GM06990 (cell line): ENCODE data around the gene NIM1K.
"Not testable (repeated sequence)": the region's sequence is repeated elsewhere in the genome, so short reads cannot be mapped to it uniquely, and the experiment has no call there.

ENCODE experiments used
- DNase-seq: peaks from one replicate; pipeline ENCODE4 v3.0.0-alpha.2; 2011; ENCODE audit not compliant: insufficient read length; ENCODE audit errors: extremely low read depth
- H3K27me3 ChIP-seq: replicated peaks from 2 replicates; pipeline ENCODE4 v1.6.0; 2011; ENCODE audit warnings: low read length; ENCODE audit not compliant: control insufficient read depth, insufficient read depth
- H3K36me3 ChIP-seq: 2 replicates; pipeline ENCODE4 v1.5.1; 2011; ENCODE audit warnings: low read length; ENCODE audit not compliant: control insufficient read depth, insufficient read depth
- H3K4me3 ChIP-seq: replicated peaks from 2 replicates; pipeline ENCODE4 v1.5.1; 2011; ENCODE audit warnings: low read depth, mild to moderate bottlenecking, control low read depth, low read length
- CTCF ChIP-seq: IDR thresholded peaks from 2 replicates; pipeline ENCODE4 v1.5.1; 2011; ENCODE audit warnings: low read length, control low read depth, mild to moderate bottlenecking, inconsistent platforms; ENCODE audit not compliant: insufficient read depth, poor library complexity, severe bottlenecking

The NIM1K gene

GRCh38 chr5:43305948-43306565 is 114.0 kb downstream of the NIM1K start:
- peak; percentile 20 for DNase-seq
- peak; percentile 63 for TF ChIP-seq CTCF
- Histone ChIP-seq H3K36me3 (peaks cover 2% of the 10 kb centered on the region; the same call in 1 of the 2 replicates), H3K27me3 (no peaks in the 10 kb centered on the region), H3K4me3 (no peak overlapping the region)

- H3K27me3 ChIP-seq, DNase-seq, H3K36me3 ChIP-seq, H3K4me3 ChIP-seq: not testable (repeated sequence)
Observed at GRCh38 chr5:43306954-43307353, 114.9 kb downstream of the NIM1K start.

- TF ChIP-seq CTCF, result no peak
- Histone ChIP-seq H3K4me3 (0 out of 2 replicates have a peak overlapping the region, but pooled peaks have one; percentile 4), H3K27me3 (no peaks in the 10 kb centered on the region), H3K36me3 (no peaks in the 10 kb centered on the region; the same call in 1 of the 2 replicates)
- no peak for DNase-seq
Observed at GRCh38 chr5:43309122-43309521, 117.1 kb downstream of the NIM1K start.

- Histone ChIP-seq H3K4me3 (peak overlapping the region; percentile 1; the same call in 1 of the 2 replicates), H3K27me3 (no peaks in the 10 kb centered on the region), H3K36me3 (no peaks in the 10 kb centered on the region; the same call in 1 of the 2 replicates)
- no peak for TF ChIP-seq CTCF
- DNase-seq, result no peak
Observed at GRCh38 chr5:43309637-43310036, 117.6 kb downstream of the NIM1K start.

GRCh38 chr5:43312076-43312661 is 120.1 kb downstream of the NIM1K start:
- DNase-seq, result no peak
- no peak for TF ChIP-seq CTCF
- H3K4me3 ChIP-seq, result peak overlapping the region; percentile 97
- no peaks in the 10 kb centered on the region for H3K27me3 ChIP-seq
- H3K36me3 ChIP-seq, result no peaks in the 10 kb centered on the region; the same call in 1 of the 2 replicates

- Histone ChIP-seq H3K4me3 (peak overlapping the region; percentile 97), H3K36me3 (no peaks in the 10 kb centered on the region; the same call in 1 of the 2 replicates), H3K27me3 (no peaks in the 10 kb centered on the region)
- no peak for DNase-seq
- no peak for TF ChIP-seq CTCF
Observed at GRCh38 chr5:43312699-43313034, 120.6 kb downstream of the NIM1K start.
